A204.1 (cell line): ENCODE results near the gene ABCC10.

Experiments
- FAIRE-seq: peaks from 2 replicates; lab custom pipeline; 2012; peaks lifted over from hg19 to GRCh38; lab: Jason Lieb, UNC

ABCC10 gene

DNA sequence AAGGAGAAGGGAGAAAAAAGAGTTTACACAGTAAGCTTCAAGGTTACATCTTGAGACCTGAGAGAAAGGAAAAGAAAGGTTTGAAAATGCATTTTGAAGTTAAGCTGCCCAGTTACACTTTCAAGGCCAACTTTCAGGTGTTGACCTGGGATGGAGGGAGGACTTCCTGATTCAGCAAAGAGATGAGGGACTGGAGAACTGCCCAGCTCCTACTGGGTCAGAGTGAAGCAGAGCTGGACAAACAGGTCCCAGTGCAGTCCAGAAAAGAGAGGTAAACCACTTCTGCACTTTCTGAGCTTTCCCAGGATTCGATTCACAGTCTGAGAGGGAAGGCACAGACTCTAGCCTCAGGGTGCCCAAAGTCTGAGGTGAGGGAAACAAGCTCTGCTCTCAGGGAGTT, 44.1 kb downstream of the ABCC10 start:
- FAIRE-seq: no peak

DNA sequence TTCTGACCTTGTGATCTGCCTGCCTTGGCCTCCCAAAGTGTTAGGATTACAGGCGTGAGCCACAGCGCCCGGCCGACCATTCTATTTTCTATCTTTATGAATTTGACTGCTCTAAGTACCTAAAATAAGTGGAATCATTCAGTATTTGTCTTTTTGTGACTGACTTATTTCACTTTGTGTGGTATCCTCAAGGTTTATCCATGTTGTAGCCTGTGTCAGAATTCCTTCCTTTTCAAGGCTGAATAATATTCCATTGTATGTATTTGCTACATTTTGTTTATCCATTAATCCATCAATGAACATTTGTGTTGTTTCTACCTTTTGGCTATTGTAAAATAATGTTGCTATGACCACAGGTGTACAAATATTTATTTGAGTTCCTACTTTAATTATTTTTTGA, 45.2 kb downstream of the ABCC10 start:
- FAIRE-seq: no peak

DNA sequence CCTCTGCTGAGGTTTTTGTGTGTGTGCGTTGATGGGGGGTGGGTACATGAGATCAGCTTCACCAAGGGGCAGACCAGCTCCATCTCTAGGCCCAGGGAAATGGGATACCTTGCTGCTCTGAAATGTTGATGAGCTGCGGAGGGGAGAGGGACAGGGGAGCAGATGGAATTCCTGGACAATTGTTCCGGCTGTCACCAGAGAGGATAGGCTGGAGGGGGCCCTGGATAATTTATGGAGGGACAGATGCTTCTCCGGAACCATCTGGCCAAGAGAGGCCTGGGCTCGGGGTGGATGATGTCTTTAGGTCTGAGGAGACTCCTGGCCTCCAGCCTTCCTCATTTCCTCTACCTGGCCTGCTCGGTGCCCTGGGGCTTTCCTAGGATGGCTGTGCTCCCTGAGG, 48.2 kb downstream of the ABCC10 start:
- FAIRE-seq: no peak

DNA sequence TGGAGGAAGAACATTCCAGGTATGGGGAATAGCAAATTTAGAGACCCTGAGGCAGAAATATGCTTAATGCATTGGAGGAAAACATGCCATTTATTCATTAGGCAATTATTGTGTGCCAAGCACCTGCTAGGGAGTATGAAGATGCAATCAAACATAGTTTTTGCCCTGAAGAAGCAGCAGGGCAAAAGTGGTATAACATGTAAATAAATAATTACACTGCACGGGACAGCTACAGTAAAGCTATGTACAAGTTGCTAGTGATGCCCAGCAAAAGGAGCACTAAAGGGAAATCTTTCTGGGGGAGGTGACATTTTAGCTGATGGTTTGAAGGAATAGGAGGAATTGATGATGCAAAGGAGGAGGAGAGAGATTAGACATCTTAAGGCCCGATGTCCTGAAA, 49.4 kb downstream of the ABCC10 start:
- FAIRE-seq: no peak

DNA sequence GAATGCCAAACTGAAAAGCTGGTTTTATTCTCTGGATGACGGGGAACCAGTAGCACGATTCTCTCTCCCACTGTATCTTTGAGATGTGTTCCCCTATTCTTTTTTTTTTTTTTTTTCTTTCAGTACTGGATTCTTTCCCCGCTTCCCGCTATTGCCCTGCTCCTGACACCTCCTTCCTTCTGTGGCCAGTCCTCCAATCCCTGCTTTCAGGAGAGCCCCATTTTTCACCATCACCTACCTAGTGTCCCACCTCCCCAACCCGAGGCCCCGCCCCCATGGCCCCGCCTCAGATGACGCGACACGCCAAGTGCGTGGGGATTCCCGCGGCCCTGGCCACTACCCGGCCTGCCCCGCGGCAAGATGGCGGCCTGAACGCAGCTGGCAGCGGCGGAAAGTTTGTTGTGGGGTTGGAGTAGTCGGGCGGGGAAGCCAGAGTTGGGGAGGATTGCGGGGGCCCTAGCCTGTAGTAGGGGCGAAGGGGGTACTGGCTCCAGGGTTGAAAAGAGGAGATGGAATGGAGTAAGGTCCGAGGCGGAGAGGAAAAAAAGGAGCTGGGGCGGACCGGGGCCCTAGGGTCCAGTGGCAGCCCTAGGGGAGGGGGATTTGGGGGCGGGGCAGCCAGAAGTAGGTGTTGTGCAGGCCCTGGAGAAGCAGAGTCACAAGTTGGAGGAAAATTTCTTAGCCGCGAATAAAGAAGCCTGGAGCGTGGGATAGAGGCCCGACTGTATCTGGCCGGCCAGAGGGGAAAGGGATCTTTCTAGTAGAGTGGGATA, 50.1 kb downstream of the ABCC10 start, which contains the start of gene TJAP1:
TSS of gene TJAP1 (plus strand) at position 336 of the 773 bp plus-strand sequence. CDS start 21,432 bp downstream, outside the sequence.
- FAIRE-seq: peak; percentile 55

- FAIRE-seq: no peak
Observed at GRCh38 chr6:43478008-43478372, 50.6 kb downstream of the ABCC10 start.

DNA sequence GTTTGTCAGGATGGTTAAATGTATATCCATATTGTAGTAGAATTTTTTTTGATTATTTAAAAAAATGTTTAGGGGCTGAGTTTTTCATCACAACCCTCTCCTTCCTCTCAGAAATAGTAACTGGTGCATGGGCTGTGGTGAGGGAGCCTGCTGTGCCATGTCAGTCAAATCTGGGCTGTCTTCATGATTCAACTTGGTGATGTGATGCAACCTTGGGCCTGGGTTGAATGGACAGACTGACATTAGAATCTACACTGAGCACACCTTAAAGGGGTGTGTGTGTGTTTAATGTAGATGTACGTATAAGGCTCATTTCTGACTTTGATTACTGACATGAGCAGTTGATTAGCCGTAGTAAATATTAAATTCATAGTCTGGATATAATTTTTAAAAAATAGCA, 53.7 kb downstream of the ABCC10 start:
- FAIRE-seq: no peak

- FAIRE-seq: no peak
Observed at GRCh38 chr6:43481591-43482236, 54.4 kb downstream of the ABCC10 start.

- no peak for FAIRE-seq
Observed at GRCh38 chr6:43488667-43489276, 61.4 kb downstream of the ABCC10 start.

DNA sequence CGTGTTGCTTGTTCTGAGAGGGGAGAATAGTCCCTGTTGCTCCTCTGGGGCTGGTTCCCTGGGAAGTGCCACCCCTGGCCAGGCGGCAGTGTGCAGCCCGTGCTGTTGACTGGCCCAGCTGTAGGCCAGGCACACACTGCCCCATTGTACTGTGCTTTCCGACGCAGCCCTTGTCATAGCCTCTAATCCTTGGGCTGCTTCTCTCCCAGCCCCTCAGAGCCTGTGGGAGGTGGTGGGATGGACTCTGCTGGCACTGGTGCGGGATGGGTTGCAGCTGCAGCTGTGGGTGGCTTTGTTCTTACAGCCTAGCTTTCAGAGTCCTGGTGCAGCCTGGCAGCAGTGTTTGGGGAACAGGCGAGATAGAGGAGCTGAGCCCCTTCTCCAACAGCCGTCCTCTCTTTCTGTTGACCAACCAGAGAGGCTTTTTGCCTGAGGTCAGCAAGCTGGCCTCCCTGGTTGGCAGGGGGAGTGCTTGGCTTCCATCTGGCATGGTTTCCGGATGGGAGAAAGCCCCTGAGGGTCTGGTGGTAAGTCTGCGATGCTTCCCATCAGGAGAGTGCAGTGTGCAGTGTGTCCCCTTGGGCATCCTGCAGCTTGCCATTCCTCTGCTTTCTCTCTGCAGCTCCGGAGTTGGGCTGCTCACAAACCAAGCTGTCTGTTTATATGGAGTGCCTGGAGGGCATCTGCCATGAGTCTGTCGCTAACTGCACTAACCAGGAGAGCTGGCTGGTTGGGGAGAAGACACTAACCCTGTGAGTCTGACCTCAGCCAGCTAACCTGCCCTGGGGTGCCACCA, 62.1 kb downstream of the ABCC10 start:
- no peak for FAIRE-seq

DNA sequence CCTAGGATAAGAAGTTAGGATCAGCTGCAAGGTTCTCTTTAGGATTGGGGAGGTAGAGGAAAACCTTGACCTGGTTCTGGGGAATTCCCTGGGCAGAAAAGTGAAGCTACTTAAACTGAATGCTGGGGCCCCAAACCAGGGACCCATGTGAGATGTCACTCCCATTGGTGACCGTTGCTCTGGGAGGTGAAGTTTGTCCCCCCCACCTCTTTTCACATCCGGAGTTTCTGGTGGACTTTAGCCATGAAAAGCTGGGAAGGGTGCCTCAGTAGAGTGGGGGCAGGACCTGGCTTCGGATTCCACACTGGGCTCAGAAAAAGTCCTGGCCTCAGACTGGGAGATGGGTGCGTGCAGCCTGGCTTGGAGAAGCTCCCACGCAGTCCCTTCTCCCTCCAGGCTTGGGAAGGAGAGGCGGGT, 63.2 kb downstream of the ABCC10 start:
- FAIRE-seq: no peak

DNA sequence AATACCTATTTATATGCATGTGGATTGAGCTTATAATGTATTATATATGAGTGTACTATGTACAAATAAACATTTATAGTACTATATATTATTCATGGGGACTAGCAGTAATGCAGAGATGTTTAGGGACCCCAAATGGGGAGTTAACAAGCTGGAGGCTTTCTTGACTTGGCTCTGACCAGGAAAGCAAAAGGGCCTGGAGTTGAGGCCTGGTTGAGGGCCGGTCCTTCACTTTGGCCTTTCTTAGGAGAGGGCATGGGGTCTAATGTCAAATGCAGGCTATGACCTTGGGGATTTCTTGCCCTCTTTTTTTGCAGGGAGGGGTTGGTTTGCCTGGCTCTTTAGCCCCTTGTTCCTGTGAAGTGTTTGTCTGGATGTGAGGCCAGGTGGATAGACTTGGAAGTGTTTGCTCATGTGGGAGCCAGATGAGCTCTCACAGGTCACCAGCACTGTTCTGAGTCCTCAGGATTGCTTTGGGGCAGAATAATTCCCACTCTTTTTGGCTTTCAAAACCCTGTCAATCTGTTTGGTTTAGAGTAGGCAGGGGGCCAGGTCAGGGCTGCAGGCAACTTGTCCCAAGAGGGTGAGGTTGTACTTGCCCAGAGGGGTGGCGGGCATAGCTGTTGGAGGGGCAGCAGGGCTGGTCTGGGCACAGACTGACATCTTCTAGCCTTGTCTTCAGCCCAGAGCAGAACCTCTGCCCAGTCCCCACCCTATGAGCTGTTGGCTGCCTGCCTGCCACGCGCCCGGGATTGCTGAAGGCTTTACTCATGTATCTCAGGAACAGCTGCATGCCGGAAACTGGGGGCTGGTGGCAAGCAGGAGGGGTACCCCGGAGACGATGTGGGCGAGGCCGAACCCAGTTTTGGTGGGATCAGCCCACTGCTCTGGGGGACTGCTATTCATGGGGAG, 64.7 kb downstream of the ABCC10 start:
- no peak for FAIRE-seq

DNA sequence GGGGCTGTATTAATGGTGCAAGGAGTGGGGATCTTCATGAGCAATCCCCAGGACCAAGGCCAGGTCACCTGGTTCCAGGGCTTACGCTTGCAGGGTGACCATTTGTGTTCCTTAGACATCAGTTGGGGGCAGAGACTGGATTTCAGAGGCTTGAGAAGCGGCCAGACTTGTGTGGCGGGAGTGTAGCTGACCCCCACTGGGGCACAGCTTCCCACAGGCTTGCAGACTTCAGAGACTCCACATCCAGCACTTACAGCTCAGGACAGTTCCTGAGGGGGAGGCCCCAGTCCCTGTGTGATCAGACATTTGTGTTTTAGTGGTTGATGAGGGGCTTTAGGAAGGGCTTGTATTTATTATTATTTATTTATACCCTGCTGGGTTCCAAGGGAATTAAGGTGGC, 65.3 kb downstream of the ABCC10 start:
- no peak for FAIRE-seq

DNA sequence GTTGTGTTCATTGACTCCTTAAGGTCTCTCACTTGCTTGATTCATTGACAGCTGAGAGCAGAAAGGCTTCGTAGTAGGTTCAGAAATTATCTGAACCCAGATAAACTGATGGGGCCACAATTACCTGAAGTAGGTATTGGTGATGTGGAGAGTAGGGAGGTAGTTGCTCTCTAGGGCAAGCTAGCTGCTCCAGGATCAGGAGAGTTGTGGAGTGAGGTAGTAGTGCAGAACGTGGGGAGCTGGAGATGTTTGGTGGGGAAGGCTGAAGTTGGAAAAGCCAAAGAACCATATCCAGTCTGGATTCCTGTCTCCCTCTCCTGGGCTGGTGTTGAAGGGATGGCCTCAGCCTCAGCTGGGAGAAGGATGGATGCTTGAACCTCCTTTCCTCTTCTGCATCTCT, 65.9 kb downstream of the ABCC10 start:
- FAIRE-seq: no peak

DNA sequence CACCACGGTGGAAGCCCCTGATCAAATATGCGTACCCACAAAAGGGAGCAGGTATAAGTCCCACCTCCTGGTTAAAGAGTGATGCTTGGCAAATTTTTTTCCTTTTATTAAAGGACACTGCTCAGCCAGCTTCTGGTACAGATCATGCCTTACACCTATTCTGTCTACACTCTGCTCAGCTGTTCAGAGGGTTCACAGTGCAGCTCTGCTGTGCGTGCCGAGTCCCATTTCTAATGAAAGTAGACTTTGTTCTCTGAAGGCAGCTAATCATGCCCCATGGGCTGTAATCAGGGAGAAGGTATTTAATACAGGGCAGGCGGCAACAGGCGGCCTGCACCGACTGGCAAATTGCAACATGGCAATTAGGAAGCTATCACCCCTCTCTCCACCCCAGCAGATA, 66.5 kb downstream of the ABCC10 start:
- FAIRE-seq: no peak

DNA sequence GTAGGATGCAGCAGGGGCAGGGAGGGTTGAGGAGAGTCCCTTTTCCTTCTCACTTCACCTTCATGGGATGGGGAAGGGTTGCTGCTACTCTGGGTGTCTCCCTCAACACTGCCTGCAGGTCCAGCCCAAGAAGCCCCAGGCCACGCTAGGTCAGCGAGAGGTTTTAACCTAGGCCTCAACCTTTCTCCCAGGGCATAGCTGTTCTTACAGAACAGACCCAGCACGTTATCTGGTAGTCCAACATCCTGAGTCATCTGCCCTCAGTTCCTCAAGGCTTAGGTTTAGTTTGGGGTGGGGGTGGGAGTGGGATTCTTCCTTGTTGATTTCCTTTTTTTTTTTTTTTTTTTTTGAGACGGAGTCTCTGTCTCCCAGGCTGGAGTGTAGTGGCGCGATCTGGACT, 67.0 kb downstream of the ABCC10 start:
- no peak for FAIRE-seq

DNA sequence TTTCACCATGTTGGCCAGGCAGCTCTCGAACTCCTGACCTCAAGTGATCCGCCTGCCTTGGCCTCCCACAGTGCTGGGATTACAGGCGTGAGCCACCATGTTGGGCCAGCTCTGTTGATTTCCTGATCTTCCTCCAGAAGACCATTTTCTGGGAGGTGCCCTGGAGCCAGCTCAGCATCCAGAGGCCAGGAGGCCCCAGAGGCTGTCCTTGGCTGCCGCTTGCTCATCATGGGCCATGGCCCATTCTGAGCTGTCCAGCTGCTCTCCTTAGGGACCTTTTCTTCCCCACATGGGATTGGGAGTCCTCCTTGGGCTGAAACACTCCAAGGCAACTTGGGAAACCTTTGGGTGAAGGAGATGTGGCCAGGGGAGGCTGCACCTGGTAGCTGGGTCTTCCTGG, 67.4 kb downstream of the ABCC10 start:
- no peak for FAIRE-seq

GRCh38 chr6:43495409-43495941, 68.1 kb downstream of the ABCC10 start:
- no peak for FAIRE-seq

GRCh38 chr6:43496370-43497128, 69.2 kb downstream of the ABCC10 start:
- FAIRE-seq: no peak

- no peak for FAIRE-seq
Observed at GRCh38 chr6:43497129-43497396, 69.7 kb downstream of the ABCC10 start.

DNA sequence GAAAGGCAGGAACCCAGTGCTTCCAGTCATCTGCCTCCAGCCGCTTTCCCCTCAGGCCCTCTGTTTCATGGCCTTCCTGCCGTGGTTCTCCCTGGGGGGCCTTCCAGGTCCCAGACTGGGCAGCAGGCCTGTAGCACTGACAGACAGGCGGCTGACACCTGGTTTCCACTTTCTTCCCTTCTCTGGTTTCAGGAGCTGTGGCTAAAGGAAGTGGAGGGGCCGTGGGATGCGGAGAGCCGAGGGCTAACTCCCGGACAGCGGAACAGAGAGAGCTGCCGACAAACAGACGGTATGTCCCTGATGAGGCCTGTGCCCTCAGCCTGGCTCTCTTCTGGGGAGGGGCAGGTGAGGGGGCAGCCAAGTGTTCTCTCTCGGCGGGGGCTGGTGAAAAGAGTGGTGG, 70.3 kb downstream of the ABCC10 start:
- no peak for FAIRE-seq
